ENCODE data around the gene TRNAU1AP.

GRCh38 chr1:28512058-28512611 is 40.8 kb upstream of the TRNAU1AP start:
- TF ChIP-seq POLR2A (IDR thresholded peaks at IDR 0.05) (no peak), CTCF (IDR thresholded peaks at IDR 0.05 in 4 of 5, conservative IDR thresholded peaks at IDR 0.05 in 1 of 5) (no peak)

All from gastrocnemius medialis (tissue), 4 donors.